ENCODE measurements around the gene VCL. TPM values are rescaled to one million over a fixed set of nuclear protein-coding genes. Genes with fewer than 3 reads are reported as not detected.

The VCL gene
- total RNA-seq, 4 donors from 2014 or later, result 64.1 to 113 (median 73.4) TPM

- TF ChIP-seq CTCF (IDR thresholded peaks at IDR 0.05; ENCODE audit: low read depth), result no peak
Observed at GRCh38 chr10:74118804-74119203, 120.9 kb downstream of the VCL start.

GRCh38 chr10:74120911-74121310 is 123.0 kb downstream of the VCL start:
- no peak for TF ChIP-seq CTCF (IDR thresholded peaks at IDR 0.05; ENCODE audit: low read depth)

GRCh38 chr10:74121368-74121767 is 123.5 kb downstream of the VCL start:
- no peak for TF ChIP-seq CTCF (IDR thresholded peaks at IDR 0.05; ENCODE audit: low read depth)

GRCh38 chr10:74122060-74122459 is 124.1 kb downstream of the VCL start:
- TF ChIP-seq CTCF (IDR thresholded peaks at IDR 0.05; ENCODE audit: low read depth), result no peak

- no peak for TF ChIP-seq CTCF (IDR thresholded peaks at IDR 0.05; ENCODE audit: low read depth)
Observed at GRCh38 chr10:74123081-74123480, 125.2 kb downstream of the VCL start.

GRCh38 chr10:74133923-74134820 is 136.3 kb downstream of the VCL start:
- TF ChIP-seq CTCF (IDR thresholded peaks at IDR 0.05; ENCODE audit: low read depth), result no peak

- no peak for TF ChIP-seq CTCF (IDR thresholded peaks at IDR 0.05; ENCODE audit: low read depth)
Observed at GRCh38 chr10:74135452-74135851, 137.5 kb downstream of the VCL start.

Measured in subcutaneous adipose tissue (tissue), 4 donors.